ENCODE results near the gene XRRA1.

DNA sequence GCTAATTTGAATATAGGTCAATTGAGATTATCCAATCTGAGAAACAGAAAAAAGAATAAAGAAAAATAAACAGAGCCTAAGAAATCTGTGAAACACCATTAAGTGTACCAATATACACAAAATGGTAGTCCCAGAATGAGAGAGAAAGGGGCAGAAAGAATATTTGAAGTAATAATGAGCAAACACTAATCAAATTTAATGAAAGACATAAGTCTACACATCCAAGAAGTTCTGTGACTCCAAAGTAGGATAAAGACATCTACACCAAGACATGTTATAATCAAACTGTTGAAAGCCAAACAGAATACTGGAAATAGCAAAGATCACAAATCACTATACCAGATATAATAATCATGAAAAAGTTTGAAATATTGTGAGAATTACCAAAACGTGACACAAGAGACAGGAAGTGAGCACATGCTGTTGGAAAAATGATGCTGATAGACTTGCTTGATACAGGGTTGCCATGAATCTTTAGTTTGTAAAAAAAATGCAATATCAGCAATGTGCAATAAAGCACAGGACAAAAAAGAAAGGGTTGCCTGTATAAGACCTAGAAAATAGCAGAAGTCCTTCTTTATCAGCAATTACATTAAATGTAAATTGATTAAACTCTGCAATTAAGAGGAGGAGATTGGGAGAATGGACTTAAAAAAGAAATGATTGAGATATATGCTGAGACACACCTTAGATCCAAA lies 124.5 kb downstream of the XRRA1 start:
- TF ChIP-seq POLR2A (IDR thresholded peaks at IDR 0.05; ENCODE audit: low read depth, low read length) (no peak), POLR2AphosphoS5 (IDR thresholded peaks at IDR 0.05; ENCODE audit: low read depth, low read length) (no peak)
